ENCODE results near the gene TMEM119.

Gene TMEM119

DNA sequence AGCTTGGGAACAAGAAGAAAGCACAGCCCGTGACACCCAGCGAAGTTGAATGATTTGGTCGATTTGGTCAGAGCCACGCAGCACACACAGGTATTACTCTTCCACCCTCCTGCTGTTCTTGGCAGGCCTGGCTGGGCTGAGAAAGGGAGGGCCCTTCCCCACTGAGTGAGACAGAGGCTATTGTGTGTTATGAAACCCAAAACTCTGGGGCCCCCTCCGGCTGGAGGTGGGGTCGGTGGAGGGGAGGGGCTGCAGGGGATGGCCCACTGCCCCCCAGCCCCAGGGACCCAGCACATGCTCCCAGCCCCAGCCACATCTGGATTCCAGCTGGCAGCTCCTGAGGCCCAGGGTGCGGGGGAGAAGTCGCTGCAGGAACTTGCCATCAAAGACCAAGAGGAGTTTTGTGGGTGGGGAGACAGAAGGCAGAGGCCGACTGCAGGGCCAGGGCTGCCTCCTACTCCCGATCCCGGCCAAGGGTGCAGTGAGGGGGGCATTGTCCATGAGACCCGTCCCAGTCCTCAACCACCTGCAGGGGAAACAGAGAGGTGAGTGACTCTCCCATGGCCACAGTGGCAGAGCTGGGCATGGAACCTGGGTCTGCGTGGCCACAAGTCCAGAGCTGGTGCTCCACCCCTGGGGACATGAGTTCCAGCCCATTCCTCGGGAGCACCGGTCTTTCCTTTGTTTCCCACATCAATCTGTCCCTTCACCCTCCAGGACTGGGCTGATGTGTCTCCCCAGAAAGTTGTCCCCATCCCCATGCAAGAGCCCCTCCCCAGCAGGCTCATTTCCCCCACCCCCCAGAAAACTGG lies 8.7 kb downstream of the TMEM119 start:
- TF ChIP-seq MYC (IDR thresholded peaks at IDR 0.05; ENCODE audit: low read depth, low read length) (no peak), POLR2A (IDR thresholded peaks at IDR 0.05; ENCODE audit: extremely low read depth, insufficient read length) (no peak)
- TF ChIP-seq, protein P1, sequence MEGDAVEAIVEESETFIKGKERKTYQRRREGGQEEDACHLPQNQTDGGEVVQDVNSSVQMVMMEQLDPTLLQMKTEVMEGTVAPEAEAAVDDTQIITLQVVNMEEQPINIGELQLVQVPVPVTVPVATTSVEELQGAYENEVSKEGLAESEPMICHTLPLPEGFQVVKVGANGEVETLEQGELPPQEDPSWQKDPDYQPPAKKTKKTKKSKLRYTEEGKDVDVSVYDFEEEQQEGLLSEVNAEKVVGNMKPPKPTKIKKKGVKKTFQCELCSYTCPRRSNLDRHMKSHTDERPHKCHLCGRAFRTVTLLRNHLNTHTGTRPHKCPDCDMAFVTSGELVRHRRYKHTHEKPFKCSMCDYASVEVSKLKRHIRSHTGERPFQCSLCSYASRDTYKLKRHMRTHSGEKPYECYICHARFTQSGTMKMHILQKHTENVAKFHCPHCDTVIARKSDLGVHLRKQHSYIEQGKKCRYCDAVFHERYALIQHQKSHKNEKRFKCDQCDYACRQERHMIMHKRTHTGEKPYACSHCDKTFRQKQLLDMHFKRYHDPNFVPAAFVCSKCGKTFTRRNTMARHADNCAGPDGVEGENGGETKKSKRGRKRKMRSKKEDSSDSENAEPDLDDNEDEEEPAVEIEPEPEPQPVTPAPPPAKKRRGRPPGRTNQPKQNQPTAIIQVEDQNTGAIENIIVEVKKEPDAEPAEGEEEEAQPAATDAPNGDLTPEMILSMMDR (IDR thresholded peaks at IDR 0.05; ENCODE audit: low read depth, low read length), result no peak
- TF ChIP-seq, protein P2, sequence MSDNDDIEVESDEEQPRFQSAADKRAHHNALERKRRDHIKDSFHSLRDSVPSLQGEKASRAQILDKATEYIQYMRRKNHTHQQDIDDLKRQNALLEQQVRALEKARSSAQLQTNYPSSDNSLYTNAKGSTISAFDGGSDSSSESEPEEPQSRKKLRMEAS (IDR thresholded peaks at IDR 0.05; ENCODE audit: low read depth, low read length), result no peak
- DNase-seq (ENCODE audit: low read depth), result peak; percentile 36
- H3K4me3 ChIP-seq (ENCODE audit: low read depth, low read length), result no peak overlapping the region

DNA sequence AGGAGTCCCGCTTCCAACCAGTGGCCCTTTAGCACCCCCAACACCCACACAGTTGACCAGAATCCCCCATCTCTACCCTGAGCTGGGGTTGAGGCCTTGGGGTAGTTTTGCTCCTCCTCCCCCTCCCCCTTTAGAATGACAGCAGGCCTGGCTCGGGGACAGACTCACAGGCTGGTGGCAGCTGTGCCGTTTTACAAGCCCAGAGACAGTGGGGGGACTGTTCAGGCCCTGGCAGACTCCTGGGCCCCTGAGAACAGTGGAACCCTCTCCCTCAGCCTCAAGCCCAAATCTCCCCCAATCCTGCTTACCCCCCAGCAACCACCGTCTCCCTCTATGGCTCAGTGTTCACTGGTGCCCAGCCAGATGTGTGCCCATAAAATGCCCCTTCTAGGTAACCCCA lies 10.1 kb downstream of the TMEM119 start:
- no peak overlapping the region for H3K4me3 ChIP-seq (ENCODE audit: low read depth, low read length)
- no peak for TF ChIP-seq POLR2A (IDR thresholded peaks at IDR 0.05; ENCODE audit: extremely low read depth, insufficient read length)
- TF ChIP-seq, protein P1 (IDR thresholded peaks at IDR 0.05; ENCODE audit: low read depth, low read length), result no peak
- TF ChIP-seq, protein P2 (IDR thresholded peaks at IDR 0.05; ENCODE audit: low read depth, low read length), result no peak
- no peak for TF ChIP-seq MYC (IDR thresholded peaks at IDR 0.05; ENCODE audit: low read depth, low read length)
- no peak for DNase-seq (ENCODE audit: low read depth)

DNA sequence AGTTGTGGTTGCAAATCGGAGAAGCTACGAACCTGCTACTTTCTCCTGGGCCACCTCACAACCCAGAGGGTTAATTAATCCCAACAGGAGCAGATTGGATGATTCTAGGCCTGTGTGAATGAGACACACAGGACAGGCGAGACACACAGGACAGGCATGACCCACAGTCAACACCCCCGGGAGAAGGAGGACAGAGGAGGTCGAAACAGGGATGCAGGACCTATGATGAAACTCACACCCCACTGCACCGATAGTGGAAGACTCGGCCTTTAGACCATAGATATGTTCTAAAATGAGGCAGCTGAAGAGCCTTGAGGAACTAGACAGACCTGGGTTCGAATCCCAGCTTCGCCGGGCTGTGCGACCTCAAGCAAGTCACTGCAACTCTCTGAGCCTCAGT lies 11.6 kb downstream of the TMEM119 start:
- H3K4me3 ChIP-seq (ENCODE audit: low read depth, low read length), result no peak overlapping the region
- no peak for DNase-seq (ENCODE audit: low read depth)
- TF ChIP-seq, protein P2 (IDR thresholded peaks at IDR 0.05; ENCODE audit: low read depth, low read length), result no peak
- TF ChIP-seq, protein P1 (IDR thresholded peaks at IDR 0.05; ENCODE audit: low read depth, low read length), result no peak
- TF ChIP-seq POLR2A (IDR thresholded peaks at IDR 0.05; ENCODE audit: extremely low read depth, insufficient read length) (no peak), MYC (IDR thresholded peaks at IDR 0.05; ENCODE audit: low read depth, low read length) (no peak)

DNA sequence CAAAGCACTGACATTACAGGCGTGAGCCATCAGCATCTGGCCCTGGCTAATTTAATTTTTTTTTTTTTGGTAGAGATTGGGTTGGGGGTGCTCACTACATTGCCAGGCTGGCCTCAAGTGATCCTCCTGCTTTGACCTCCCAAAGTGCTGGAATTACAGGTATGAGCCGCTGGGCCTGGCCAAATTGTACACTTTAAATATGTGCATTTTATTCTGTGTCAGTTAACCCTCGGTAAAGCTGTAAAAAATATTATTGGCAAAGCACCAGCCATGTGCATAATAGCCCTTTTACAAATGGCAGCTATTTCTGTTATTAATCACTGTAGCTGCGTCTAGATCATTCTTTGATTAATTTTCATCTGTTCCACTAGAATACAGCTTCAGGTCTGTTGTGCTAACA lies 12.0 kb downstream of the TMEM119 start:
- H3K4me3 ChIP-seq (ENCODE audit: low read depth, low read length), result no peak overlapping the region
- no peak for DNase-seq (ENCODE audit: low read depth)
- TF ChIP-seq POLR2A (IDR thresholded peaks at IDR 0.05; ENCODE audit: extremely low read depth, insufficient read length), result no peak
- TF ChIP-seq, protein P2 (IDR thresholded peaks at IDR 0.05; ENCODE audit: low read depth, low read length), result no peak
- no peak for TF ChIP-seq MYC (IDR thresholded peaks at IDR 0.05; ENCODE audit: low read depth, low read length)
- TF ChIP-seq, protein P1 (IDR thresholded peaks at IDR 0.05; ENCODE audit: low read depth, low read length), result no peak

DNA sequence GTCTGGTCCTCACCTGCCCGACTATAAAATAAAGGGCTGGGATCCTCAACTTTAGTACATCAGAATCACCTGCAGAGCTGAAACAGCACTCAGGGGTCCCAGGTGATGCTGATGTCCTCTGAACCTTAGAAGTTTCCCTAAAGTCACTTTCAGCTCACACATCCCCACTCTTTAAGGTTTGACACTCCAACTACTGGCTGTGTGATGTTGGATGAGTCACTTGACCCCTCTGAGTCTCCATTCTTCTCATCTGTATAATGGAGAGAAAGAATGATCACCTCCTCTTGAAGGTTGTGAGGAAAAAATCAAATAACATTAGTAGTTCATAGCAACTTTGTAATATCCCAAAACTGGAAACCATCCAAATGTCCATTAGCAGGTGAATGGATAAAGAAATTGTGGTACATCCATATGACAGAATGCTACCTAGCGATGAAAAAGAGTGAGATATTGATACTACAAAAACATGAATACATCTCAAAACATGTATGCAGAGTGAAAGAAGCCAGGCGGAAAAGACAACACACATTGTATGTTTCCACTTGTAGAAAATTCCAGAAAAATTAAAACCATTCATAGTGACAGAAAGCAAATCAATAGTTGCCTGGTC lies 13.3 kb downstream of the TMEM119 start:
- H3K4me3 ChIP-seq (ENCODE audit: low read depth, low read length), result no peak overlapping the region
- TF ChIP-seq, protein P1 (IDR thresholded peaks at IDR 0.05; ENCODE audit: low read depth, low read length), result no peak
- TF ChIP-seq MYC (IDR thresholded peaks at IDR 0.05; ENCODE audit: low read depth, low read length), result no peak
- no peak for TF ChIP-seq POLR2A (IDR thresholded peaks at IDR 0.05; ENCODE audit: extremely low read depth, insufficient read length)
- TF ChIP-seq, protein P2 (IDR thresholded peaks at IDR 0.05; ENCODE audit: low read depth, low read length), result no peak
- DNase-seq (ENCODE audit: low read depth), result no peak

Measured in NB4 (cell line).